Ramos (cell line): Measurements from ENCODE around the gene CTSS.

ENCODE experiments used
- in situ Hi-C: fragments of 300-500 bp; cut with MboI; formaldehyde crosslinking; loops from one replicate; pipeline ENCODE4 v1.14.3; 2022; ENCODE audit warnings: low sequenced_read_pairs; ENCODE audit not compliant: unreplicated experiment

Gene CTSS

GRCh38 chr1:150708595-150708994 is 57.0 kb downstream of the CTSS start:
- in situ Hi-C loops: no loop called here

- in situ Hi-C loops: no loop called here
These were observed 59.5 kb downstream of the CTSS start for GRCh38 chr1:150706091-150706490.

- in situ Hi-C loops: no loop called here
These were observed 62.2 kb downstream of the CTSS start for GRCh38 chr1:150703427-150703826.

GRCh38 chr1:150696995-150697927 is 68.3 kb downstream of the CTSS start, which contains the start of gene GOLPH3L:
Gene GOLPH3L, minus strand, starts transcription at chr1:150697154. Its CDS starts 2,316 bp downstream, at chr1:150694838.
- in situ Hi-C loops: no loop called here

- in situ Hi-C loops: no loop called here
These were observed 69.0 kb downstream of the CTSS start for GRCh38 chr1:150696590-150696989.

GRCh38 chr1:150696162-150696561 is 69.4 kb downstream of the CTSS start:
- in situ Hi-C loops: no loop called here

- in situ Hi-C loops: no loop called here
These were observed 70.0 kb downstream of the CTSS start for GRCh38 chr1:150695561-150695960.

- in situ Hi-C loops: no loop called here
These were observed 72.9 kb downstream of the CTSS start for GRCh38 chr1:150692720-150693119.

- in situ Hi-C loops: no loop called here
These were observed 76.8 kb downstream of the CTSS start for GRCh38 chr1:150688763-150689162.

- in situ Hi-C loops: no loop called here
These were observed 79.3 kb downstream of the CTSS start for GRCh38 chr1:150686275-150686674.

GRCh38 chr1:150683914-150684313 is 81.7 kb downstream of the CTSS start:
- in situ Hi-C loops: no loop called here
